ENCODE data around the gene FOXF1.

The FOXF1 gene

DNA sequence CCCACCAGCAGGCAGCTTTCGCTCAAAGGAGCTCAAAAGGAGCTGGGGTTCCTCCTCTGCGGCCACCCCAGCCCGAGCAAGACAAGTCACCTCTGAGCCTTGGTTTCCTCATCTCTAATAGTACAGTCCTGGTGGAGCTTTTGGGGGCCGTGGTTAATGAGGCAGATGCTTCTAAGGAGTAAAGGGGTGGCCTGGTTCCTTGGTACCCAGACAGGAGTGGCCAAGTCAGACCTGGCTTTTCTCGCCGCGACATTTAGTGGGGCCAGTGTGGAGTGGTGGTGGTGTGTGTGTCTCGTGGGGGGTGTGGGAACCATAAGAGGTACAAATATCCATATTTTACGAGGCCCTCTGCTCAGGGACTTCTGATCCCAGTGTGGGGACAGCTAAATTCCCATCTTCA, 6.7 kb downstream of the FOXF1 start:
- no peak for DNase-seq (ENCODE audit: low read depth)
- no peak for TF ChIP-seq CTCF (IDR thresholded peaks at IDR 0.05; ENCODE audit: control insufficient read depth, insufficient read depth, low read depth, low read length, missing control alignments)
- no peak overlapping the region for H3K4me3 ChIP-seq (ENCODE audit: control insufficient read depth, low read depth, low read length)

DNA sequence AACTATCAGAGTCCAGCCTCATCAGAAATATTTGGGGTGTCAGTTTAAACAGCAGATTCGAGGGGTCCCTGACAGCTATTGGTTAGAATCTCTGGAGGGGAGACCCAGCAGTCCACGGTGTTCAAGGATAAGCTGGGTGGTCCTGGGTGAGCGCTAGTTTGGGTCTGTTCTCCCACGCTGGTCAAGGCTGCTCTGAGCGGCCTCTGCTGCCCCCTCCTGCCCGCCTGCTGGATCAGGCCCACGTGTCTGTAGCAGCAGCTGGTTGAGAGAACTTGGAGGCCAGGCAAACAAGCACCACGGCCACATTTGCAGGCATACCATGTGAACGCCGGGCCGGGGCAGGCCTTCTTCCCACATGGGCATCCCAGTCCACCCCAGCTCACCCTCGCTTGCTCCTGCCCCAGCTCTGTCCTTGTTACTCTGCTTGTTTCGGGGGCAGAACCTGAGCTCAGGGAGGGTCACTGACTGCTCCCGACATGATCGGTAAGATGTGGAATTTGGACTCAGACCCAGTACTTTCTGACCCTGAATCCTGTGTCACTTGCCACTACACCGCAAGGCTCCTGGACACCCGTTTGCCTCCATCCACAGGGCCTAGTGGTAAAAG, 7.4 kb downstream of the FOXF1 start:
- TF ChIP-seq CTCF (IDR thresholded peaks at IDR 0.05; ENCODE audit: control insufficient read depth, insufficient read depth, low read depth, low read length, missing control alignments) = peak; percentile 95
- no peak overlapping the region for H3K4me3 ChIP-seq (ENCODE audit: control insufficient read depth, low read depth, low read length)
- no peak for DNase-seq (ENCODE audit: low read depth)

DNA sequence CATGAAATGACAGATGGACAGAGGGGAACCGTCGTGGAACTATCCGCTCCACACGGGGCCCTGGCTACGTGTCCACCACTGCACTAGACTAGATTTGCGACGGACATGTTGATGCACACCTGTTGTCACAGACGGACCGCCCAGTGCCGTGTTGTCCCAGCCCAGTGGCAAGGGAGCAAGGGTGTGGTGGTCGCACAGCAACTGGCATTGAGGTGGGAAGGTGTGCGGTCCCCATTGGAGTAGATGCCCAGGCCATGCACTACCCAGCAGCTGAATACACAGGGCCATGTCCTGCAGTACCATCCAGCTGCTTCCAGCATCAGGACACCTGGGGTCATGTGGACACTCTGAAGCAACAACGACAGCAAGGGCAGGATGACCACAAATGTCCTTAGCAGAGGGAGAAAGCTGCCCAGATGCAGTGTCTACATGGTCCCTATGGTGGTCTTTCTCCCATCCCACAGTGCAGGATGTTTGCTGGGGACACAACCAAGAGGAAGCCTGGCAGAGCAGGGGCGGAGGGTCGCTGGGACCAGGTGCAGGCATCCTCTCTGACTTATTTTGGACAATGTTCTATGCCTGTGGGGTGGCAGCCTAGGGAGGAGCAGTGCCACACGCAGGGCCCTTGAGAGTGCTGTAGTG, 8.8 kb downstream of the FOXF1 start:
- no peak for DNase-seq (ENCODE audit: low read depth)
- TF ChIP-seq CTCF (IDR thresholded peaks at IDR 0.05; ENCODE audit: control insufficient read depth, insufficient read depth, low read depth, low read length, missing control alignments) = no peak
- H3K4me3 ChIP-seq (ENCODE audit: control insufficient read depth, low read depth, low read length) = no peak overlapping the region

- peak; percentile 95 for TF ChIP-seq CTCF (IDR thresholded peaks at IDR 0.05; ENCODE audit: control insufficient read depth, insufficient read depth, low read depth, low read length, missing control alignments)
- H3K4me3 ChIP-seq (ENCODE audit: control insufficient read depth, low read depth, low read length) = peak overlapping the region; percentile 22
- no peak for DNase-seq (ENCODE audit: low read depth)
These were observed 9.5 kb downstream of the FOXF1 start for GRCh38 chr16:86519649-86520316.

GRCh38 chr16:86520317-86521210, 10.2 kb downstream of the FOXF1 start:
- DNase-seq (ENCODE audit: low read depth) = no peak
- H3K4me3 ChIP-seq (ENCODE audit: control insufficient read depth, low read depth, low read length) = peak overlapping the region; percentile 22
- no peak for TF ChIP-seq CTCF (IDR thresholded peaks at IDR 0.05; ENCODE audit: control insufficient read depth, insufficient read depth, low read depth, low read length, missing control alignments)
